Activated CD4-positive, alpha-beta T cell treated with anti-CD3 and anti-CD28 coated beads for 24 hours (primary cell): Measurements from ENCODE around the gene RLF.

Experiments used
- DNase-seq, 2 donors: peaks; one replicate each; pipeline ENCODE4 v3.0.0-alpha.2; 2020; ENCODE audit warnings: low read depth in 2 of 2

Gene RLF

DNA sequence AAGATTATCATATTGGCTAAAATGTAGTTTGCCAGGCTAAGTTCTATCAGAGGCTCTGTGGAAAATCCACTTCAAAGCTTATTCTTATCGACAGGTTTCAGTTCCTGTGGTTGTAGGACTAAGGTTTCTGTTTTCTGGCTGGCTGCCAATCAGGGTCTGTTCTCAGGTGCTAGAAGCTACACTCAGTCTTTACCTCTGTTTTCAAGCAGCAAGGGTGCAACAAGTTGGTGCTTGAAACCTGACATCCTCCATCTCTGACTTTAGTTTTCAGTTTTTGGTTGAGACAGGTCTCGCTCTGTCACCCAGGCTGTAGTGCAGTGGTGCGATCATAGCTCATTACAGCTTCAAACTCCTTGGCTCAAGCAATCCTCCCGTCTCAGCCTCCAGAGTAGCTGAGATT, 71.3 kb downstream of the RLF start:
- peak; percentile 45 to 62 for DNase-seq

GRCh38 chr1:40239626-40240025, 78.4 kb downstream of the RLF start:
- DNase-seq, result no peak

- DNase-seq, result no peak
These were observed 79.2 kb downstream of the RLF start for GRCh38 chr1:40240390-40240789.

DNA sequence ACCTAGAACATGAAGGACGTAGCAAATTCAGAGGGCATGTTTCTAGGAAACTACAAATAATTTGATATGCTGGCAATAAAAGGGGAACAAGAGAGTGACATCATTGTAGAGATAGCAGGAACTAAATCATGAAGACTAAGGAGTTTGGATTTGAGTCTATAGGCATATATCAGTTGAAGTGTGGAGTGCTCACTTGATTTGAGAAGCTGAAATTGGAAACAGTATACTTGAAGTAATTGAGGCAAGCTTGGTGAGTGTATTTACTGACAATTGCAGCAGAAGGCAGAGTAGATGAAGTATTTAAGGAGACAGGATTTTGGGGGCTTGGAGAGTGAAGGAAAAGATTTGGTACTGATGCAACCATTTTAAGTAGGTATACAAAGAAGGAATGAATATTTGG, 80.2 kb downstream of the RLF start:
- DNase-seq, result no peak

DNA sequence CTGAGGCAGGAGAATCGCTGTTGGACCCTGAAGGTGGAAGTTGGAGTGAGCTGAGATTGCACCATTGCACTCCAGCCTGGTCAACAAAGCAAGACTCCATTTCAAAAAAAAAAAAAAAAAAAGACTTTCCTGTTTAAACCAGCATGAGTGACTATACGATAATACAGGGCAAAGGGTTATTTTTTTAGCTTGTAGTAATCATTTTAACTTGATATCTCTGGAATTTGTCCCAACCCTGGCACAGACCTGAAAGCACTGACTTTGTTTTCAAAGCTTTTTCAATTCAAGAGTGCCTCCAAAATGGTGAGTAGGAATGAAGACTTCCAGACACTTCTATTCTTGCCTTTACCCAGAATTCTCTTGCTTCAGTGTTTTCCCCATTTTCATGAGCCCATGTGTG, 82.2 kb downstream of the RLF start:
- DNase-seq, result no peak

DNA sequence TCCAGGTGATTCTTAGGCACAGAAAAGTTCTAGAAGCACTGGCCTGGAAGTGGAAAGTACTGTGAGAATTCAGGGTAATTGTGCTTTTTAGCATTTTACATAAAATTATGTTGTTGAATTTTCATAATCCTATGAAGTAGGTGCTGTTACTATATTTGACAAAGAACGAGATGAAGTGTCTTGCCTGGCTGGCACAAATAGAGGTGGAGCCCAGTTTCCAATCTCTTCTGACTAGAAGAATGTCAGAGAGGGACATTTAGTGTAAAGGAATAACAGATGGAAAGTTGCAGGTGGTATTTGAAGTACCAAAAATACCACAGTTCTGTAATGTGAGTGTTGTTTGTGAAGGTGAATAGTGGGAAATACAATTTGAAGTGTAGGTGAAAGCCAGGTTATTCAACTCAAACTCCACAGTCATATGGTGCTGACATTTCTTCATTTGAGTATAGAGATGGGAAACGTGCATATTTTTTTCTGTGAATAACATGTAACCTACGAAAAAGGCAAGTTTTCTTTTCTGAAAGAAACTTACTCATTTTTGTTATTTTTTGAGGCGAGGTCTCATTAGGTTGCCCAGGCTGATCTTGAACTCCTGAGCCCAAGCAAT, 83.1 kb downstream of the RLF start:
- DNase-seq, result no peak

GRCh38 chr1:40245686-40246085, 84.5 kb downstream of the RLF start:
- DNase-seq, result no peak

- DNase-seq, result no peak
These were observed 86.5 kb downstream of the RLF start, which contains the start of gene TMCO2 for GRCh38 chr1:40247655-40248054. Gene TMCO2, plus strand, starts transcription at chr1:40247937. Its CDS starts 57 bp downstream, at chr1:40247994.

GRCh38 chr1:40248412-40248811, 87.2 kb downstream of the RLF start:
- DNase-seq, result no peak

GRCh38 chr1:40251456-40251855, 90.3 kb downstream of the RLF start:
- no peak for DNase-seq

- no peak for DNase-seq
These were observed 91.4 kb downstream of the RLF start for GRCh38 chr1:40252601-40253000.

DNA sequence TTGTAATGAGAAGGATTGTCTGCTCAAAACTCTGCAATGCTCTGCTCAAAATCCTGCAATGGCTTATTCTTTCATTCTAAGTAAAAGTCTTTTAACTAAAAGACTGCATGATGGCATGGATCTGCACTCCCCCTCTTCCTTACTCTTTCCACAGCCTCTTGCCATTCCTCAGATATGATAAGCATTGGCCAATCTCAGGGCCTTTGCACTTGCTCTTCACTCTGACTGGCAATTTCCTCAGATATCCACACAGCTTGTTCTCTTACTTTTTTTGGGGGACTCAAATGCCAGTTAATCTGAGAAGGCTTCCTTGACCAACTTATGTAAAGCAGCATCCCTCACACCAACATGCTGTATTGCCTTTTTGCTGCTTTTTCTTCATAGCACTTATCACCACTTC, 94.0 kb downstream of the RLF start:
- no peak for DNase-seq

GRCh38 chr1:40256401-40257084, 95.4 kb downstream of the RLF start:
- no peak for DNase-seq

DNA sequence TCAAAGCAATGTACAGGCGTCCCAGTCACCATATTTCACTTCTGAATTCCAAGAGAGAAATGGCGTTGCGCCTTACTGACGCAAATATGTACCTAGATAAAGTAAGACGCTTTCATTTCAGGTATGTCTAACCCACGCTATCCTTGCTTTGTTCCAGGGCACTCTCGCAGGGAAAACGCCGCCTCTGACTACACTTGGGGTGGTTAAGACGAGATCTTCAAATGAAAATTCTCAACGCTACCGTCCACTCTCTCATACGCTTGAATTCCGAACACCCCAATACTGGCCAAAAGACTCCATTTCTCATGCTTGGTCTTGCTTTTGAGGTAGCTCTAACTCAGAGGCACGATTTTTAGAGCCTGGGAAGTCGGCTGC, 96.1 kb downstream of the RLF start:
- DNase-seq, result peak in 1 of 2 donors; percentile 32

DNA sequence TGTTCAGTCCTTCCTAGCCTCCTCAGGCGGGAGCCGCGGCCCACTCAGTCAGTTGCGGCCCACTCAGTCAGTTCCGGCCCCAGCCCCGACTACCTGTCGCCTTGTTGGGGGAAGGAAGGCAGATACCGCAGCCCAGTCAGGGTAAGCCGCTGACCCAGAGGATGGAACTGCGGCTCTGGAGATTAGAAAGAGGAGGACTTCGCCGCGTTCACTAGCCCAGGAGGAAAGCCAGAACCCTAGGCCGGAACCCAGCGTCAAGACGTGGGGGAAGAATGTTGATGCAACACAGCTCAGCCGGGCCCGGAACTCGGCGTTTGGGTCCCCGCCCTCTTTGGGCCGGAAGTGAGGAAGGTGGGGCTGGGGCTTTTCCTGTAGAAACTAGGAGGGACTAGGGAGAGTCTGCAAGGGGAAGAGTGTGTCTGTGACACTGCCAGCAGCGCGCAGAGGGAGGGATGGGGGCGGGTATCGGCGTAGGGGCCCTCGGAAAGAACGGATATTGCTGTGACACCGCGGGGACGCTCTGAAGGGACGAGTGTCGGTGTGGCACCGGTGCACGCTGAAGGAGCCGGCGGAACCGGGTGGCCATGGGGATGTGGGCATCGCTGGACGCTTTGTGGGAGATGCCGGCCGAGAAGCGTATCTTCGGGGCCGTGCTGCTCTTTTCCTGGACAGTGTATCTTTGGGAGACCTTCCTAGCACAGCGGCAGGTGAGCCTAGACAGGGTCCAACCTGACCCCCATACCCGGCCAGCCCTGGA, 96.7 kb downstream of the RLF start, which contains the start of gene ZMPSTE24:
Gene ZMPSTE24, plus strand, starts transcription at position 549 of the 757 bp plus-strand sequence. Its CDS starts 36 bp downstream, at position 585.
- peak; percentile 89 to 92 for DNase-seq

GRCh38 chr1:40258445-40258769, 97.2 kb downstream of the RLF start:
- no peak for DNase-seq

DNA sequence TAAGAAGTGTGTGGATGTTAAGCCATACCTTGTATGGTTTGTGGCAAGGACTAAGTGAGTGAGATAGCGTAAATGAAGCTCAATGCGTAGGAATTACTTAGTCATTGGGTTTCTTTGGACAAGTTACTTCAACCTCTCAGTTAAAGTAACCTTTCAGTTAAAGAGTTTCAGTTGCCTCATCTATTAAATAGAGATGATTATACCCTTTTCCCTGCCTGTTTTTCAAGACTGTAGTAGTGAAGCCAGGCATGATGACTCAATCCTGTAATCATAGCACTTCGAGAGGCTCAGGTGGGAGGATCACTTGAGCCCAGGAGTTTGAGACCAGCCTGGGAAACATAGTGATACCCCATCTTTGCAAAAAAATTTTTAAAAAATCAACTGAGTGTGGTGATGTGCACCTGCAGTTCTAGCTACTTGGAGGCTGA, 103.2 kb downstream of the RLF start:
- peak in 1 of 2 donors; percentile 15 for DNase-seq

DNA sequence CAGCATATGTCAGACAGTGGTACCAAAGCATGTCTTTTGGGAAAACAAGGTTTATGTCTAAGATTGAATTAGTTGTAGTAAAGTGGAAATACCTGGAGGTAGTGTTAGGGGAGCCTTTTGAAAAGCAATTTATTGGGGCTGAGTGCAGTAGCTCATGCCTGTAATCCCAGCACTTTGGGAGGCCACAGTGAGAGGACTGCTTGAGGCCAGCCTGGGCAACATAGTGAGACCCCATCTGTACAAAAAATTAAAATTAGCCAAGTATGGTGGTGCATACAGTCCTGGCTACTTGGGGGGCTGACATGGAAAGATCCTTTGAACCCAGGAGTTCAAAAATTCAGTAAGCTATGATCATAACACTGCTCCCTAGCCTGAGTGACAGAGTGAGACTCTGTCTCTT, 104.1 kb downstream of the RLF start:
- DNase-seq, result no peak

DNA sequence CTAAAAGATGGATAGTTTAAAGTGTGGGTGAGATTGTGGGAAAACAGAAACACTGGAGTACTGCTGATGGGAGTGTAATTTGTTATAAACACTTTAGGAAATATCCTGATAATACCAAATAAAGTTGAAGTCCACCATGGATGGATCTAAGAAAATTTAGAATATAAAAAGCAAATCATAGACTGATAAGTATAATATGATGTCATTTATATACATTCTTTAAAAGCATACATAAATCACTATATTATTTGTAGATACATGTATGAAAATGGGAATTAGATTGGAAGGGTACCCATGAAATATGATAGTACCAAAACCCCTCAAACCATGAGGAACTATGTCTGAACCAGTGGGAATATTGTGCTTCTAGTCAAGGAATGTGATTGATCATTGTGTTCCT, 104.7 kb downstream of the RLF start:
- no peak for DNase-seq

DNA sequence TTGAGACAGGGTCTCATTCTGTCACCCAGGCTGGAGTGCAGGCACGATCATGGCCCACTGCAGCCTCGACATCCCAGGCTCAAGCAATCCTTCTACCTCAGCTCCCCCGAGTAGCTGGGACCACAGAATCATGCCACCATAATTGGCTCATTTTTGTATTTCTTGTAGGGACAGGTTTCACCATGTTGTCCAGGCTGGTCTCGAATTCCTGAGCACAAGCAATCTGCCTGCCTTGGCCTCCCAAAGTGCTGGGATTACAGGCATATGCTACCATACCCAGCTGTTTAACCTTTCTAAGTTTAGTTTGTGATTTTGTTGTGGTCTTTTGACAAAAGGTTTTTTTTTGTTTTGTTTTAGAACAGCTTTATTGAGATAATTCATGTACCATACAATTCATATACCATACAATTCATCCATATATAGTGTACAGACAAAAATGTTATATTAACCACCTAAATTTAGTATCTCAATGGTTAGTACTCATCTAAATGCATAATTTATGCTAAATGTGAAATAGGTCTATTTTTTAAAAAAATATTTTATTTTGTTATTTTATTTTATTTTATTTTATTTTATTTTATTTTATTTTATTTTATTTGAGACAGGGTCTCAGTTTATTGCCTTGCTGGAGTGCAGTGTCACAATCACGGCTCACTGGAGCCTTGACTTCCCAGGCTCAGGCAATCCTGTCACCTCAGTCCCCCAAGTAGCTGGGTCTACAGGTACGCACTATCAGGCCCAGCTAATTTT, 105.8 kb downstream of the RLF start:
- DNase-seq, result no peak

GRCh38 chr1:40267767-40268187, 106.6 kb downstream of the RLF start:
- DNase-seq, result no peak

GRCh38 chr1:40268211-40268610, 107.0 kb downstream of the RLF start:
- DNase-seq, result no peak
